ENCODE data around the gene CACNB4. TPM values are rescaled to one million over a fixed set of nuclear protein-coding genes. Genes with fewer than 3 reads are reported as not detected.
"Not testable (repeated sequence)": the region's sequence is repeated elsewhere in the genome, so short reads cannot be mapped to it uniquely, and the experiment has no call there.

Gene CACNB4
- total RNA-seq, 2 donors from 2014 or later = 15.4 to 40.6 TPM

- DNase-seq (ENCODE audit: low spot score) = no peak
- H3K27me3 ChIP-seq (replicated peaks; ENCODE audit: insufficient read depth) = no peaks in the 10 kb centered on the region
- H3K4me3 ChIP-seq = no peak overlapping the region
- H3K36me3 ChIP-seq = no peaks in the 10 kb centered on the region
- no peaks in the 10 kb centered on the region for H3K4me1 ChIP-seq (replicated peaks)
- intact Hi-C loops (cut with DNase I) = no loop called here
- H3K9me3 ChIP-seq = no peaks in the 10 kb centered on the region
- peak overlapping the region in 1 of 2 donors; percentile 52 for H3K27ac ChIP-seq
- 96% methylated on average over 7 of the region's 7 CpGs for WGBS
- TF ChIP-seq POLR2AphosphoS5 (IDR thresholded peaks at IDR 0.05) = no peak
- no peak for TF ChIP-seq CTCF (IDR thresholded peaks at IDR 0.05)
- no peak for TF ChIP-seq POLR2A (IDR thresholded peaks at IDR 0.05)
Measured at GRCh38 chr2:151945602-151946001, 153.2 kb downstream of the CACNB4 start.

- DNase-seq (ENCODE audit: low spot score) = peak; percentile 72
- H3K4me1 ChIP-seq (replicated peaks) = no peaks in the 10 kb centered on the region
- H3K27ac ChIP-seq = peak overlapping the region in 1 of 2 donors; percentile 52
- no peaks in the 10 kb centered on the region for H3K27me3 ChIP-seq (replicated peaks; ENCODE audit: insufficient read depth)
- no peak overlapping the region for H3K4me3 ChIP-seq
- 46% methylated on average over 2 of the region's 2 CpGs for WGBS
- TF ChIP-seq POLR2AphosphoS5 (IDR thresholded peaks at IDR 0.05) (peak; percentile 70), CTCF (IDR thresholded peaks at IDR 0.05) (no peak), POLR2A (IDR thresholded peaks at IDR 0.05) (no peak)
- H3K36me3 ChIP-seq = no peaks in the 10 kb centered on the region
- no peaks in the 10 kb centered on the region for H3K9me3 ChIP-seq
- intact Hi-C loops (cut with DNase I) = no loop called here
Measured at GRCh38 chr2:151945186-151945585, 153.7 kb downstream of the CACNB4 start.

GRCh38 chr2:151943461-151943860, 155.4 kb downstream of the CACNB4 start:
- Histone ChIP-seq H3K9me3 (no peaks in the 10 kb centered on the region), H3K27me3 (replicated peaks; ENCODE audit: insufficient read depth) (no peaks in the 10 kb centered on the region), H3K27ac (no peak overlapping the region), H3K36me3 (no peaks in the 10 kb centered on the region), H3K4me3 (no peak overlapping the region), H3K4me1 (replicated peaks) (no peaks in the 10 kb centered on the region)
- TF ChIP-seq POLR2A (IDR thresholded peaks at IDR 0.05) = no peak
- TF ChIP-seq CTCF (IDR thresholded peaks at IDR 0.05) = no peak
- TF ChIP-seq POLR2AphosphoS5 (IDR thresholded peaks at IDR 0.05) = no peak
- DNase-seq (ENCODE audit: low spot score) = no peak
- intact Hi-C loops (cut with DNase I) = no loop called here
- WGBS = 75% methylated on average over 1 of the region's 1 CpG

GRCh38 chr2:151942540-151943205, 156.2 kb downstream of the CACNB4 start:
- intact Hi-C loops (cut with DNase I); DNase-seq (ENCODE audit: low spot score); H3K4me1 ChIP-seq (replicated peaks); H3K27ac ChIP-seq; H3K9me3 ChIP-seq; H3K36me3 ChIP-seq; H3K27me3 ChIP-seq (replicated peaks; ENCODE audit: insufficient read depth); H3K4me3 ChIP-seq: not testable (repeated sequence)
- 95% methylated on average over 10 of the region's 10 CpGs for whole genome bisulfite sequencing

- no peaks in the 10 kb centered on the region for H3K36me3 ChIP-seq
- H3K4me1 ChIP-seq (replicated peaks) = no peaks in the 10 kb centered on the region
- no peaks in the 10 kb centered on the region for H3K27me3 ChIP-seq (replicated peaks; ENCODE audit: insufficient read depth)
- H3K9me3 ChIP-seq = no peaks in the 10 kb centered on the region
- H3K4me3 ChIP-seq = no peak overlapping the region
- no peak overlapping the region for H3K27ac ChIP-seq
- intact Hi-C loops (cut with DNase I) = no loop called here
- no peak for TF ChIP-seq POLR2A (IDR thresholded peaks at IDR 0.05)
- TF ChIP-seq CTCF (IDR thresholded peaks at IDR 0.05) = no peak
- TF ChIP-seq POLR2AphosphoS5 (IDR thresholded peaks at IDR 0.05) = no peak
- DNase-seq (ENCODE audit: low spot score) = no peak
Measured at GRCh38 chr2:151937966-151938365, 160.9 kb downstream of the CACNB4 start.

Data from prostate gland (tissue), 2 donors.